Body of pancreas (tissue), 4 donors: Measurements from ENCODE around the gene ABCB8. TPM values are rescaled to one million over a fixed set of nuclear protein-coding genes. Genes with fewer than 3 reads are reported as not detected.
"Not testable (repeated sequence)": the region's sequence is repeated elsewhere in the genome, so short reads cannot be mapped to it uniquely, and the experiment has no call there.

ENCODE experiments used
- ATAC-seq: fragments of 150-250 bp; one replicate; pipeline ENCODE4 v1.9.1; 2016
- DNase-seq, 4 donors: peaks; one replicate each; pipeline ENCODE4 v3.0.0-alpha.2; 2019
- H3K27ac ChIP-seq, 4 donors: fragments of 200-600 bp; sonication (generic); 1 replicate in 3 of 4; 2 replicates in 1 of 4; pipeline versions ENCODE4 v1.5.1 to v1.6.1; 2016 to 2019; ENCODE audit warnings: mild to moderate bottlenecking in 1 of 4, mixed read lengths in 1 of 4, moderate library complexity in 1 of 4
- H3K27me3 ChIP-seq, 2 donors: fragments of 200-600 bp; sonication (generic); one replicate each; pipeline ENCODE4 v1.6.0; 2016; ENCODE audit warnings: mild to moderate bottlenecking in 1 of 2
- H3K36me3 ChIP-seq, 2 donors: fragments of 200-600 bp; sonication (generic); replicated peaks in 1 of 2; 2 replicates each; pipeline ENCODE4 v1.5.1; 2016; ENCODE audit warnings: low read depth in 2 of 2; ENCODE audit not compliant: insufficient read depth in 1 of 2
- H3K4me1 ChIP-seq: fragments of 200-600 bp; sonication (generic); one replicate; pipeline ENCODE4 v1.6.0; 2016
- H3K4me3 ChIP-seq, 2 donors: fragments of 200-600 bp; sonication (generic); 1 replicate in 1 of 2; 2 replicates in 1 of 2; pipeline ENCODE4 v1.5.1; 2016 to 2019
- H3K9me3 ChIP-seq, 3 donors: fragments of 200-600 bp; sonication (generic); 1 replicate in 2 of 3; 2 replicates in 1 of 3; pipeline ENCODE4 v1.5.1; 2016
- POLR2A ChIP-seq, 3 donors: fragments of 450-650 bp; IDR thresholded peaks; one replicate each; pipeline ENCODE4 v1.6.1; 2016; ENCODE audit warnings: antibody characterized with exemption in 3 of 3, mild to moderate bottlenecking in 2 of 3
- WGBS, 2 donors: methylation state at CpG; one replicate each; pipeline ENCODE4 v1.1.5; 2017; 5-methylcytosine and 5-hydroxymethylcytosine counted together
- intact Hi-C: fragments of 100-400 bp; cut with DNase I; formaldehyde crosslinking; loops from one replicate; pipeline ENCODE4 v1.15.1; 2023
- total RNA-seq, 2 donors: library from RNA; depleted of rRNA; stranded (reverse); fragments of >200 nt; gene quantifications; one replicate each; pipeline ENCODE4 v1.1.0, GENCODE V29; 2016
- TF ChIP-seq, protein P1 (sequence below), 7 experiments: fragments of 450-650 bp in 4 of 7; fragments of 200-600 bp in 3 of 7; sonication (generic) in 3 of 7; IDR thresholded peaks; one replicate each; pipeline ENCODE4 v1.5.1; 2016 to 2019; ENCODE audit warnings: antibody characterized with exemption in 7 of 7

ABCB8 gene
- total RNA-seq, 2 donors from 2014 or later = 8.8 to 39.6 TPM

DNA sequence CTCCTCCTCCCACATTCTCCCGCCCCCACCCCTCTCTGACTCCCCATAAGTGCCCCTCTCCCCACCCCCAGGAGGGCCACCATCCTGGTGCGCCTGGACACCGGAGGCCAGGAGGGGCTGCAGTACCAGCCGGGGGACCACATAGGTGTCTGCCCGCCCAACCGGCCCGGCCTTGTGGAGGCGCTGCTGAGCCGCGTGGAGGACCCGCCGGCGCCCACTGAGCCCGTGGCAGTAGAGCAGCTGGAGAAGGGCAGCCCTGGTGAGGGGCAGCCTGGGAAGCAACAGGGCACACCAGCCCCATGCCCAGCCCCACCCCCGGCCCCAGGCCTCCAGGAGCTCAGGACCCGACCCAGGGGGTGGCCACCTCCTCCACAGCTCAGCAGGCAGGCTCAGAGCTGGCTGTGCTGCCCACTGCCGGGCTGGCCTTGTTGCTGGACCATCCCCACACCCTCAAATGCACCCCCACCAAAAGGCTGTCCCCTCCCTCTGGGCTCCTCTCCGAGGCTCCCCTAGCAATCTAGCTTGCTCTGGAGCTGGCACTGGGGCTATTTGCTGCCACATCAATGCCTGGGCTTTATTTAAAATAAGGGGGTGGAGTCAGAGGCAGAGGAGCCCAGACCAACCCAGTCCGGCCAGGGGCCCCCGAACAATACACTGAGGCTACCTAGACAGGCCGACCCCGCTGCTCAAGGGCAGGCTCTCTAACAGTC lies 18.8 kb upstream of the ABCB8 start:
- H3K27me3 ChIP-seq = peaks cover 0 to 9% of the 10 kb centered on the region in 2 donors

DNA sequence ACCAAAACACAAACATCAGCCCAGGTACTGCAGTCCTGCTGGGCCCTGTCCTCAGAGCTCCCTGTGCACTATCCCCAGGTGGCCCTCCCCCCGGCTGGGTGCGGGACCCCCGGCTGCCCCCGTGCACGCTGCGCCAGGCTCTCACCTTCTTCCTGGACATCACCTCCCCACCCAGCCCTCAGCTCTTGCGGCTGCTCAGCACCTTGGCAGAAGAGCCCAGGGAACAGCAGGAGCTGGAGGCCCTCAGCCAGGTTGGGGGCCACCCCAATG lies 18.3 kb upstream of the ABCB8 start:
- H3K4me3 ChIP-seq = no peak overlapping the region
- TF ChIP-seq, protein P1, sequence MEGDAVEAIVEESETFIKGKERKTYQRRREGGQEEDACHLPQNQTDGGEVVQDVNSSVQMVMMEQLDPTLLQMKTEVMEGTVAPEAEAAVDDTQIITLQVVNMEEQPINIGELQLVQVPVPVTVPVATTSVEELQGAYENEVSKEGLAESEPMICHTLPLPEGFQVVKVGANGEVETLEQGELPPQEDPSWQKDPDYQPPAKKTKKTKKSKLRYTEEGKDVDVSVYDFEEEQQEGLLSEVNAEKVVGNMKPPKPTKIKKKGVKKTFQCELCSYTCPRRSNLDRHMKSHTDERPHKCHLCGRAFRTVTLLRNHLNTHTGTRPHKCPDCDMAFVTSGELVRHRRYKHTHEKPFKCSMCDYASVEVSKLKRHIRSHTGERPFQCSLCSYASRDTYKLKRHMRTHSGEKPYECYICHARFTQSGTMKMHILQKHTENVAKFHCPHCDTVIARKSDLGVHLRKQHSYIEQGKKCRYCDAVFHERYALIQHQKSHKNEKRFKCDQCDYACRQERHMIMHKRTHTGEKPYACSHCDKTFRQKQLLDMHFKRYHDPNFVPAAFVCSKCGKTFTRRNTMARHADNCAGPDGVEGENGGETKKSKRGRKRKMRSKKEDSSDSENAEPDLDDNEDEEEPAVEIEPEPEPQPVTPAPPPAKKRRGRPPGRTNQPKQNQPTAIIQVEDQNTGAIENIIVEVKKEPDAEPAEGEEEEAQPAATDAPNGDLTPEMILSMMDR (IDR thresholded peaks at IDR 0.05) = no peak
- no peak for TF ChIP-seq POLR2A (IDR thresholded peaks at IDR 0.05)
- no peak for ATAC-seq
- no peaks in the 10 kb centered on the region for H3K36me3 ChIP-seq
- no peaks in the 10 kb centered on the region for H3K9me3 ChIP-seq
- 30% methylated on average over 7 of the region's 7 CpGs; no CpG with 5 or more reads in 1 of the 2 donors for WGBS, 2 donors
- H3K27me3 ChIP-seq = peaks cover 0 to 13% of the 10 kb centered on the region in 2 donors
- peaks cover 23% of the 10 kb centered on the region for H3K4me1 ChIP-seq
- H3K27ac ChIP-seq = no peak overlapping the region
- intact Hi-C loops = no loop called here
- DNase-seq = no peak

More for the DNA sequence above, 18.8 kb upstream of the ABCB8 start:
- Histone ChIP-seq H3K4me1 (peaks cover 23% of the 10 kb centered on the region), H3K9me3 (no peaks in the 10 kb centered on the region), H3K27ac (no peak overlapping the region), H3K4me3 (no peak overlapping the region), H3K36me3 (no peaks in the 10 kb centered on the region)
- WGBS, 2 donors = 8 to 45% methylated on average over 2 to 18 of the region's 22 CpGs
- ATAC-seq (no peak), DNase-seq (no peak)
- TF ChIP-seq POLR2A (IDR thresholded peaks at IDR 0.05) = no peak
- TF ChIP-seq, protein P1 (IDR thresholded peaks at IDR 0.05) = no peak
- intact Hi-C loops = no loop called here

DNA sequence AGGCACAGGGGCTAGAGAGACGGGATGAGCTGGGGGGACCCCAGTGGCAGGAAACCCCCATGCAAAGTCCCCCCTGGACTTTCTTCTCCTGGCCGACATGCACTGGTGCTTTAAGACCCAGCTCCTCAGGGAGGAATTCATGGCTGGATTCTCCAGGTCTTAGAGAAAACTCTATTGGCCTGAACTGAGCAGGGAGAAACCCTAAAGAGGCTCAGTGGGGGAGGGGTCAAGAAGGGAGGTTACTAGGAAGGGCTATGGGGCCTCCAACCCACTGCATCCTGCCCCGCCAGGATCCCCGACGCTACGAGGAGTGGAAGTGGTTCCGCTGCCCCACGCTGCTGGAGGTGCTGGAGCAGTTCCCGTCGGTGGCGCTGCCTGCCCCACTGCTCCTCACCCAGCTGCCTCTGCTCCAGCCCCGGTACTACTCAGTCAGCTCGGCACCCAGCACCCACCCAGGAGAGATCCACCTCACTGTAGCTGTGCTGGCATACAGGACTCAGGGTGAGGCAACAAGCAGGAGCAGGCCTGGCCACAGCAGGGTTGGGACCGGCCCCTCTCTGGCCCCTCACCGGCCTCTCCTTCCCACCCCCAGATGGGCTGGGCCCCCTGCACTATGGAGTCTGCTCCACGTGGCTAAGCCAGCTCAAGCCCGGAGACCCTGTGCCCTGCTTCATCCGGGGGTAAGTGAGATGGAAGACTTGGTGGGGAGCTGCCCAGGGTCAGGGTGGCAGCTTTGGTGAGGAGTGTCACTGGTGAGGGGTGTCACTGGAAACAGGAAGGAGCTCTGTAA lies 17.7 kb upstream of the ABCB8 start:
- no peak overlapping the region for H3K4me3 ChIP-seq
- ATAC-seq (no peak), DNase-seq (no peak)
- TF ChIP-seq, protein P1 (IDR thresholded peaks at IDR 0.05) = no peak
- TF ChIP-seq POLR2A (IDR thresholded peaks at IDR 0.05) = no peak
- intact Hi-C loops = no loop called here
- WGBS, 2 donors = 39 to 60% methylated on average over 7 to 18 of the region's 18 CpGs
- no peak overlapping the region for H3K27ac ChIP-seq
- H3K36me3 ChIP-seq = no peaks in the 10 kb centered on the region
- H3K27me3 ChIP-seq = peaks cover 0 to 13% of the 10 kb centered on the region in 2 donors
- peaks cover 23% of the 10 kb centered on the region for H3K4me1 ChIP-seq
- H3K9me3 ChIP-seq = no peaks in the 10 kb centered on the region

- no peaks in the 10 kb centered on the region for H3K9me3 ChIP-seq
- no peaks in the 10 kb centered on the region for H3K36me3 ChIP-seq
- WGBS, 2 donors = 38 to 63% methylated on average over 1 of the region's 1 CpG
- no peak for DNase-seq
- H3K4me3 ChIP-seq = no peak overlapping the region
- ATAC-seq = no peak
- peaks cover 23% of the 10 kb centered on the region for H3K4me1 ChIP-seq
- intact Hi-C loops = no loop called here
- H3K27me3 ChIP-seq = peaks cover 0 to 13% of the 10 kb centered on the region in 2 donors
- no peak overlapping the region for H3K27ac ChIP-seq
- TF ChIP-seq POLR2A (IDR thresholded peaks at IDR 0.05) = no peak
- TF ChIP-seq, protein P1 (IDR thresholded peaks at IDR 0.05) = no peak
These were observed 17.2 kb upstream of the ABCB8 start for GRCh38 chr7:151011097-151011409.

DNA sequence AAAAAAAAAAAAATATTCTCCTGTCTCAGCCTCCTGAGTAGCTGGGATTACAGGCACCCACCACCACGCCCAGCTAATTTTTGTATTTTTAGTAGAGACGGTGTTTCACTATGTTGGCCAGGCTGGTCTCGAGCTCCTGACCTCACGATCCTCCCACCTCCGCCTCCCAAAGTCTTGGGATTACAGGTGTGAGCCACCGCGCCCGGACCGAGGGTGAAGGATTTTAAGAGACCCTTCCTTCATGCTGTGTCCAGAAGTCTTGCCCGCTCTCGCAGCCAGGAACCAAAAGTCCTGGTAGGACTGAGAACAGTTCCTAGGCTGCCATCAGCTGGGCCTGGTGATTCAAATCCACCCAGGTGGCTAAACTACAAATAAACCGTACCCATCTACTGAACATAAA lies 16.6 kb upstream of the ABCB8 start:
- Histone ChIP-seq H3K27me3 (peaks cover 0 to 17% of the 10 kb centered on the region in 2 donors), H3K4me1 (peaks cover 23% of the 10 kb centered on the region)
- intact Hi-C loops, H3K36me3 ChIP-seq, H3K4me3 ChIP-seq, ATAC-seq, DNase-seq, H3K9me3 ChIP-seq, H3K27ac ChIP-seq: not testable (repeated sequence)
- WGBS, 2 donors = 82 to 83% methylated on average over 11 to 12 of the region's 12 CpGs
